HG03159 (cell line): ENCODE measurements around the gene PDGFA.

Experiments used
- ATAC-seq: cut with Tn5 transposase; IDR thresholded peaks from one replicate; pipeline ENCODE4 v1.9.1; 2021; ENCODE audit warnings: mild to moderate bottlenecking, moderate library complexity; ENCODE audit not compliant: unreplicated experiment

Gene PDGFA

GRCh38 chr7:537911-538634 is 18.4 kb upstream of the PDGFA start:
- ATAC-seq = no peak

- no peak for ATAC-seq
These were observed 16.6 kb upstream of the PDGFA start for GRCh38 chr7:536231-536630.

GRCh38 chr7:534959-535358 is 15.3 kb upstream of the PDGFA start:
- no peak for ATAC-seq

DNA sequence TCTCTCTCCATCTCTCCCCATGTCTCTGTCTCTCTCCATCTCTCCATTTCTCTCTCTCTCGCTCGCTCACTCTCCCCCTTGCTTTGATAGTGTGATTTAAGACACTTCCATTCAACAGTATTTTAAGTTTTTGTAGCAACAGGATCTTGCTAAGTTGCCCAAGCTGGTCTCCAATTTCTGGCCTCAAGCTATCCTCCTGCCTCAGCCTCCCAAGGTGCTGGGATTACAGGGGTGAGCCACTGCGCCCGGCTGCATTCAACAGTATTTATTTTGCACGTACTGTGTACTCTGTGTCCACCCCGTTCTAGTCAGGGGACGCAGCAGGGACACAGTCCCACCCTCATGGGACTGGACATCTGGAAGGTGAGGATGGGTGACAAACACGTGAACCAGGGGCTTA is 14.4 kb upstream of the PDGFA start:
- ATAC-seq = no peak

DNA sequence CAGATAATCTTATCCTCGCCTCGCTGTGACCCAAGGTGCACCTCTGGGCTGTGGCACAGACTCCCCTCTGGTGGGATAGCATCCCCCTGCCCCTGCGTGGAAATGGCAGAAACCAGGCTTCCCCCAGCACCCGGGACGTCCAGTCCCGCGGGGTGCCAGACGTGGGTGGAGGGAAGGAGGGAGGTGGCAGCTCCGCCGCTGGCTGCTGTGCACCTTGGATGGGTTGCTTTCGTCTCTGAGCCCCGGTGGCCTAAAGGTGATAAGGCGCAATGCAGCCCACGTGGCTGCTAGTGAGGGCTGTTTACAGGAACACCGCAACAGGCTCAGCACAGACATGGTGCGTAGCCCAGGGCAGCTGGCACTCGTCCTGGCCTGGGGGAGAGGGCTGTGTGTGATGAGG is 13.6 kb upstream of the PDGFA start:
- ATAC-seq = no peak

- ATAC-seq = no peak
These were observed 12.9 kb upstream of the PDGFA start for GRCh38 chr7:532379-533143.

DNA sequence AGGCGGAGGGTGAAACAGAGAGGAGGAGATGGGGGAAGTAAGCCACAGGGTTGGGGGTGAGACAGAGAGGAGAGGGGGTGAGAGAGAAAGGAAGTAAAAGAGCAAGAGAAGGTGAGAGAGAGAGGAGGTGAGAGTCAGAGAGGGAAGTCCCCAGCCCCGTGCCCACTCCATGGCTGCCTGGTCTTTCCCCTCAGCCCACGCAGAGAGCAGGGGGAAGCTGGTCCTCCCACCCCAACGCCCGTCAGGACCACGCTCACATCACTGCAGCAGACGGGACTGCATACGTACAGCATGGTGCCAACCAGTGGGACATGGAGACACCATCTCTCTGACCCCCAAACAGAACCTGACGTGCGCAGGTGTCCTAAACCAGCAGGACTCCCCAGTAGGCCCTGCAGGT is 12.1 kb upstream of the PDGFA start:
- no peak for ATAC-seq

GRCh38 chr7:528451-528850 is 8.8 kb upstream of the PDGFA start:
- ATAC-seq = no peak

DNA sequence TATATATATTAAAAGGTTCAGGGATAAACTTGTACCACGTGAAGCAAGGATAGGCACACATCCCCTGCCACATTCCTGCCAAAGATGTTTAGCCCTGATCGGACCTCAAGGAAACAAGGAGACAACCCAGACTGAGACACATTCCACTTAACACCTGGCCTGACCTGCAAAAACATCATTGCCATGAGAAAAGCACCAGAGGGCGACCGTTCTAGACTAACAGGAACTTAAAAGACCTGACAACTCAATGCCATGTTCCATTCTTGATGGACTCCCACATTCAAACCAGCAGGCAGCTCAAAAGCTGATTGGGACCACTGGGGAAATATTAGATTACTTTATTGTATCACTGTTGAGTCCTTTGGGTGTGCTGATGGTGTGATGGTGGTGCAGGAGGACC is 8.1 kb upstream of the PDGFA start:
- ATAC-seq = no peak

GRCh38 chr7:526460-527034 is 6.9 kb upstream of the PDGFA start:
- no peak for ATAC-seq

DNA sequence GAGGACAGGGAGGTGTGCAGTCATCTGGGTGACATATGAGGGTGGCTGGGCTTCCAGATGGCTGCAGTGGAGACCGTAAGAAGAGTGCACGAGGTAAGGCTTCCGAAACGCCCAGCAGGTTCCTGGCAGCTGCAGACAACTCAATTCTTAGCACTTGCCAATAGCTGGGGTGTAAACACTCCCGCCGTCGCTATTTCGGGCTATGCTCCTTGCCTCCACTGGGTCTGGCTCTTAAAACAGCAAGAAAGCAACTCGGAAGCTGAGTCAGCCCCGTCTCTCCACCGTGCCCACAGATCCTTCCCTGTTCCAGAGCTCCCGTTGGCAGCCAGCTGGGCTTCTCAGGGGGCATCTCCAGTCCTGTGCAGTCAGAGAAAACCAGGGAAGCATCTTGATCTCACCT is 6.1 kb upstream of the PDGFA start:
- no peak for ATAC-seq

- no peak for ATAC-seq
These were observed 5.2 kb upstream of the PDGFA start for GRCh38 chr7:524800-525199.

DNA sequence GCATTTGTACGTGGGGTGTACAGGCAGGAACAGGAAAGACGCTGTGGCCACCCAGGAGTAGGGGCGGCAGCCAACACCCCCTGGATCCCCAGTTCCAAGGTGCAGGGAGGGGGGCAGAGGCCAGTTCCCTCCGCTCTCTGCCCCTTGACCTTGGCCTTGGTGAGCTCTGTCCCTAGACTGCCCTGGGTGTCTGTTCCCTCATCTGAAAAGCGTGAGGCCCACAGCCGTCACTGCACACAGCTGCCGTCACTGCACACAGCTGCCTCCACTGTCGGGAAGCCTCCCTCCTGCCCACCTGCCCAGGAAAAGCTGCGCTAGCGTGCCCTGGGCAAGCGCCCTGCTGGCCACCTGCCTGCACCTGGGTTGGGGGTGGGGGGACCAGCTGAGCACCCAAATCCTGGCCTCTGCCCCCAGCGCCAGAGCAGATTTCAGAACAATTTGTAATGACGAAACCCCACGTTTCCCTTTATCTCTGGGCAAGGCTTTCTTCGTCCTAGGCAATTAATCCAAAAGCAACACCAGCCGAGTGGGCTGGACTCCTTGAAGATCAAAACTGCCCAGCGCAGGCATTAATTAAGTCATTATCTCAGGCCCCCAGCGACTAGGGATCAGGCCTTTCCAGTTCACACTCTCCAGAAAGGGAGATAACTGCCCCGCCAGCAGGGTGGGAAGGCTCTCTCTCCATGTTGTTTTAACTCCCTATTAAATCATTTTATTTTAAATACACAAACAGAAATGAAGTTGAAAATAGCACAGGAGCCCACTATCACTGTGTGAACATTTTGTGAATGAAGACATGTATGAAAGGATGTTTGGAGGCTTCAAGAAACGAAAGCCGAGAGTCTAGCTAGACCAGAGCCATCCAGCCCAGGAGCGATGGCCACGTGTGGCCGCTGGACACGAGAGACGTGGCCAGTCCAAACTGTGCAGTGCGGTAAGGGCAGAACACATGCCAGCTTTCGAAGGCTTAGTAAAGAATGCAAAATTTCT is 4.0 kb upstream of the PDGFA start:
- no peak for ATAC-seq

DNA sequence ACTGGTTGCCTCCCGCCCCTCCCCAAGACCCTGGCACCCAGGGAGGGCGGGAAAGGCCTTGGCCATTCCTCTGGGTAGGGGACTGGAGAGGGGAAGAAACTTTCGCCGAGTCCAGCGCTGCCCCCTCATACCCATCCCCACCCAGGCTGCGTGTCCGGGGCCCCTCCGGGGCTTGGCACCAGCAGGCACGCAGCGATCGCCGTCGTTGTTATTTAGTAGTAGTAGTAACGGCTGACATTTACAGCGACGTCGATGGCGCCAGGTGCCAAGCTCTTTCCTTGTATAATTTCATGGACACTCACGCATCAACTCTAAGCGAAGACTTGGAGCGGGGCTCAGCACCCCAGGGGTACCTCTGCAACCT is 3.3 kb upstream of the PDGFA start:
- no peak for ATAC-seq

DNA sequence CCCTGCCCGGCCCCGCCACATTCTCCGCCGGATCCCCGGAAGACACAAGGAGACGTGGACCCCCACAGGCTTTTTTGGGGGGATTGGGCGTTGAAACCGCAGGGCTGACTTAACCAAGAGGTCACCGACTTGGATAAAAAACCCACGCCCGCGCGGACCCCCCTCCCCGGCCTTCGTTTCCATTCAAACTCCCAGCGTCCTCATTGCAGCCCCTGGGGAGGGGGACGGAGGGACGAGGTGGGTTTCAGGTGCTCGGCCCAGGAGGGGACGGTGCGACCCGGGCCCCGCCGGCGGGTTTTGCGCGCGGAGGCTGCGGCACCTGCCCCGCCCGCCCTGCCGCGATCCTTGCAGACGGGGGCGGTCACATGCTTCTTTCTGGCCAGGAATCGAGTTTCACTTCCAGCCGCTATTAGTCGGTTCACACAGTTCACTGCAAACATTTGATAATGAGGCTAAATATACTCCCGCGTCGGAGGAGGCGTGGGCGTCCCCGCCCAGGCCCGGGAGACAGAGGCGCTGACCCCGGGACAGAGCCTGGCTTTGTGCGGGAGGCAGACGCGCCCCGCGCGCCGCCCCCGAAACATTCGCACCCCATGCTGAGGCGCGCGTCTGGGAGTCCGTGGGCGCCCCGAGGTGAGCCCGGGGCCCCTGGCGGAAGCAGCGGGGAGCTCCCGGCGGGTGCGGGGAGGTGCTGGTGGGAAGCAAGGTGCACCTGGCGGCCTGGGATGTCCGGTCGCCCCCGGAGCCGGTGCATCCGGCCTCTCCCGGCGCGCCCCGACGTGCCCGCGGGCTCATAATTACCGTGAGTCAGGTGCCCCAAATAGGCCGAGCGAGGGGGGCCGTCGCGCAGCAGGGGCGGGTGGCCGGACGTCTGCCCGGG is 2.7 kb upstream of the PDGFA start:
- ATAC-seq = peak; percentile 53

DNA sequence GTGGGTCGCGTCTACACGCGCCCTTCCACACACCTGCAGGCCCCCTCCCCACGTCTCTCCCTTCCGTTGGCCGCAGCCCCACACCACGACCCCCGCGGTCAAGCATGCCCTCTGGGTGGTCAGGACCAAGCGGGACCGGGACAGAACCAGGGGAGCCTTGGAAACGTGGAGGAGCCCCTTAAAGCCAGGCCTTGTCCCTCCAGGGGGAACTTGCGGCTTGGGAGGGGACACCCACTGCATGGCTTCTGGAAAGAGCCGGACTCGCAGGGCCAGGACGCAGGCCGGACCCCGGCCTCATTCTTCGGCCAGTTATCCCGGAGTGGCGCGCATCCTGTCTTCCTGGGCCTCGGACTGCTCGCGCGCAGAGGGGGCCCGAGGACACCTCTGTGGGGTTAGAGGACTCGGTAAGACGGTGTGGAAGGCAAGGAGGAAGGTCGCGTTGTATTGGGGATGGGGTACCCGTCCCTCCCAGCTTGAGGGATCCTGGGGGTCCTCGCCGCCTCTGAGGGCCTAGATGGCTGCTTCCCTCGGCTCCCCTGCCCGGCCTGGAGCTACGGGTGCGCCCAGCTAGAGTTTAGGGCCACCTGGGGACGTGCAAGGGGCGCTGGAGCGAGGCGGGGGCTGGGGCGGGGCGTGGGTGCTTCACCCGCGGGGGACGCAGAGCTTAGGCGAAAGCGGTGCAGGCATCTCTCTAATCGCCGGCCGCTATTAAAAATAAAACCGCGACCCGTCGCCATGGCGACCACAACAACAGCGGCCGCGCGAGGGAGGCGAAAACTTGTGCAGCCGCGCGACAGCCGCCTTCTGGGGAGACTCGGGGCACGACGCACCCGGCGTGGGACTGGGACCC is 1.8 kb upstream of the PDGFA start:
- no peak for ATAC-seq

DNA sequence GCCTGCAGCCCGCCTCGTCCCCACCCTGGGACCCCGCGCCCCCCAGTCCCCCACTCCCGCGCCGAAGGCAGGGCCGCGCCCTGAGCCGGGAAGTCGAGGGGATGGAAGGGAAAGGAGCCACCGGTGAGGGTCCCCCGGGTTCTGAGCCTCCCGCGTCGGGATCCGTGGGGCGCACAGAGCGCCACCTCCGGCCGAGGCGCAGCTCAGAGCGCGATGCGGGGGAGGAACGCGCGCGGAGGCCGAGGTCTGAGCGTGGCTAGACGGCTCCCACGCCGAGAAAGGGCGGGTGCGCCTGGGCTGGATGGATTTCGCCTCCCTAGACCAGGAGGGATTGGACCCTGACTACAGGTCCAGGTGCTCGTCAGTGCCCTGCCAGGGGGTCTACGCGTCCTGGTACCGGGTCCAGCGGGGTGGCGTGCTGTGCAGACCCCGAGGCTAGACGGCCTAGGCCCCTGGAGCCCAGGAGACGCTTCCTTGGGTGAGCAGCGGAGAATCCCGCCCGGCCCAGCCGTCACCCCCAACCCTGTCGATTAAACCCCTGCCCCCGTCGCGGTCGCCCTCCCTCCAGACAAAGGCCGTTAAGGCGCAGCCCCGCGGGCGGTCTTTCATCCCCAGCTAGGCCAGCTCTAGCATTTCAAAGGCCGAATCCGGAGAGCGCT is 986 bp upstream of the PDGFA start:
- no peak for ATAC-seq

DNA sequence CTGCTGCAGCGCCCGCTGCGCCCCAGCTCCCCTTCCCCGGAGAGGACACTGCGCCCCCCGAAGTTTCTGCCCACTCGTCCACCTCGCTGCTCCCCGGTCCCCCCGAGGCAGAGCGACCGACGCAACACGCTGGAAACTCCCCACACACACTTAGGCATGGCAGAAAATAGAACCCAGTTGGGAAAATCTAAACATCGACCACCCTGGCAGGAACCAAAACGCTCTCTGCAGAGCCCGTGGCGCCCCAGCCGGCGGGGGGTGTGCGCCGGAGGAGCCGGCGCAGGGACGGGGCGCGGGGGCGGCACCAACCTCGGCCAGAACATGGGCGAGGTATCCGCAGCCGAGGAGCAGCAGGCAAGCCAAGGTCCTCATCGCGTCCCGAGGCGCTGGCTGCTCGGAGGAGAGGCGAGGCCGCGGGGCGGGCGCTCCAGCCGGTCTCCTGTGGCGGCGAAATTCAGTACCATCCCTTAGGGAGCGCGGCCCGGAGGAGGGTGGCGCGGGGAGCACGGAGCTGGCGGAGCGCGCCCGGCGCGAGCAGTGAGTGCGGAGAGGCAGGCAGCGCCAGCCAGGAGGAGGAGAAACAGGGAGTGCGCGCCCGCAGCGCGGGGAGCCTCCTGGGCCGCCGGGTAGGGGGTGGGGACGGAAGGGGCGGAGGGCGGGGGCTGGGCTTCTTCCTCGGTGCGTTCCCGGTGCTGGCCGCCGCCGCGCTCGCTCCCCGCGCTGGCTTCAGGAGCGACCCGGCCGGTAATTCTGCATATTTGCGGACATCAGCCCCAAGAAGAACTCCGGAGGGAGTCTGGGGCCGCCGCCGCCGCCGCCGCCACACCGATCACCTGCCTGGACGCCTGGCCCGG is 789 bp downstream of the PDGFA start:
- ATAC-seq = no peak
